Gastroesophageal sphincter (tissue), 3 donors: ENCODE results near the gene HK3.

ENCODE experiments used
- CTCF ChIP-seq, 4 experiments: fragments of 200-600 bp in 2 of 4; fragments of 450-650 bp in 2 of 4; sonication (generic) in 1 of 4; IDR thresholded peaks; one replicate each; pipeline ENCODE4 v1.5.1; 2017 to 2019; ENCODE audit warnings: antibody characterized with exemption in 4 of 4, mild to moderate bottlenecking in 2 of 4, moderate library complexity in 2 of 4
- POLR2A ChIP-seq, 2 donors: fragments of 450-650 bp; IDR thresholded peaks; one replicate each; pipeline ENCODE4 v1.6.1; 2017; ENCODE audit warnings: antibody characterized with exemption in 2 of 2, mild to moderate bottlenecking in 2 of 2, moderate library complexity in 1 of 2

- TF ChIP-seq CTCF (IDR thresholded peaks at IDR 0.05) (no peak), POLR2A (IDR thresholded peaks at IDR 0.05) (no peak)
These were observed 45.1 kb upstream of the HK3 start for GRCh38 chr5:176944268-176944667.
